ENCODE results near the gene GATA6. TPM values are rescaled to one million over a fixed set of nuclear protein-coding genes. Genes with fewer than 3 reads are reported as not detected.

Gene GATA6
- total and polyA plus RNA-seq, 10 of the 15 experiments (the other 5 are each of a cell fraction or from before 2014, with no cell fraction given) = 0.04 to 0.05 TPM; not detected in 8

DNA sequence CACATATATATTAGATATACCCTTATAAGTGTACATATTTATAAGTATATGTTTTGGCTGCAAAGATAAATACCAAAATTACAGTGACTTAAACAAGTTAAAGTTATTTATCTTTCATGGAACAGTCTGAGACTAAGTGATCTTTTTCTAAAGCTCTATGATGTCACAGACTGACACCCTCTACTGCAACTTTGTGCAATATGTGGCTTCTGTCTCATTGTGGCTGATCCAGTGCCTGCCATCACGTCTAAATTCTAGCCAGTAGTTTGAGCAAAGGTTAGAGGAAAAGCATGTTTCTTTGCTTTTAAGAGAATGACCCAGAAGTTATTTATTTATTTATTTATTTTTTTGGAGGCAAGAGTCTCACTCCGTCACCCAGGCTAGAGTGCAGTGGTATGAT, 13.8 kb upstream of the GATA6 start:
- FAIRE-seq (no peak), ATAC-seq (no peak), DNase-seq (ENCODE audit: low read depth, low spot score) (no peak)
- SMC1A ChIA-PET (ENCODE audit: uncharacterized antibody, unreplicated experiment) = interaction anchor here (0.6 kb wide), 1 partner anchor 401 kb away, joined by 3 read pairs; no protein-coding TSS in a partner anchor
- no peak overlapping the region for H3K27ac ChIP-seq (ENCODE audit: control insufficient read depth, insufficient read depth)
- H3K4me2 ChIP-seq (ENCODE audit: control insufficient read depth, insufficient read depth) = no peak overlapping the region
- peaks cover 0 to 2% of the 10 kb centered on the region in 2 experiments; a peak in 1 of 4 replicates for H3K27me3 ChIP-seq (replicated peaks in 1 of 2; ENCODE audit: control insufficient read depth in 2 of 2, insufficient read depth in 2 of 2, low read length in 1 of 2)
- no peak overlapping the region for H3K9ac ChIP-seq (ENCODE audit: control insufficient read depth, insufficient read depth, low read length)
- no peaks in the 10 kb centered on the region for H3K79me2 ChIP-seq (ENCODE audit: control insufficient read depth, insufficient read depth, low read length)
- in situ Hi-C loops (cut with MboI) = no loop called here
- POLR2A ChIA-PET = no interaction called here
- BruUV-seq (replicated peaks) = no TSS peak
- intact Hi-C loops (cut with micrococcal nuclease; ENCODE audit: unreplicated experiment) = no loop called here
- H3K36me3 ChIP-seq (ENCODE audit: control insufficient read depth in 2 of 2, insufficient read depth in 2 of 2, low read length in 1 of 2) = no peaks in the 10 kb centered on the region
- WGBS (ENCODE audit: insufficient coverage, insufficient replicate concordance, low lambda C conversion rate, missing lambda C conversion rate) = 19% methylated on average over 2 of the region's 2 CpGs
- H4K20me1 ChIP-seq (ENCODE audit: control insufficient read depth, insufficient read depth) = no peaks in the 10 kb centered on the region
- RAD21 ChIA-PET (ENCODE audit: unreplicated experiment) = no interaction called here
- CTCF ChIA-PET = no interaction called here
- H3K9me3 ChIP-seq (replicated peaks; ENCODE audit: control insufficient read depth, insufficient read depth, low read length) = no peaks in the 10 kb centered on the region; the same call in 2 of the 3 replicates
- no peaks in the 10 kb centered on the region for H3K4me1 ChIP-seq (ENCODE audit: control insufficient read depth, insufficient read depth, low read length)
- no peak overlapping the region for H2AFZ ChIP-seq (ENCODE audit: control insufficient read depth, low read depth, low read length)
- no peak overlapping the region for H3K4me3 ChIP-seq
- no peak for TF ChIP-seq SMAD5 (IDR thresholded peaks at IDR 0.05; ENCODE audit: low read depth)
- no peak for TF ChIP-seq NFXL1 (IDR thresholded peaks at IDR 0.05; ENCODE audit: borderline replicate concordance)
- TF ChIP-seq, protein P1, sequence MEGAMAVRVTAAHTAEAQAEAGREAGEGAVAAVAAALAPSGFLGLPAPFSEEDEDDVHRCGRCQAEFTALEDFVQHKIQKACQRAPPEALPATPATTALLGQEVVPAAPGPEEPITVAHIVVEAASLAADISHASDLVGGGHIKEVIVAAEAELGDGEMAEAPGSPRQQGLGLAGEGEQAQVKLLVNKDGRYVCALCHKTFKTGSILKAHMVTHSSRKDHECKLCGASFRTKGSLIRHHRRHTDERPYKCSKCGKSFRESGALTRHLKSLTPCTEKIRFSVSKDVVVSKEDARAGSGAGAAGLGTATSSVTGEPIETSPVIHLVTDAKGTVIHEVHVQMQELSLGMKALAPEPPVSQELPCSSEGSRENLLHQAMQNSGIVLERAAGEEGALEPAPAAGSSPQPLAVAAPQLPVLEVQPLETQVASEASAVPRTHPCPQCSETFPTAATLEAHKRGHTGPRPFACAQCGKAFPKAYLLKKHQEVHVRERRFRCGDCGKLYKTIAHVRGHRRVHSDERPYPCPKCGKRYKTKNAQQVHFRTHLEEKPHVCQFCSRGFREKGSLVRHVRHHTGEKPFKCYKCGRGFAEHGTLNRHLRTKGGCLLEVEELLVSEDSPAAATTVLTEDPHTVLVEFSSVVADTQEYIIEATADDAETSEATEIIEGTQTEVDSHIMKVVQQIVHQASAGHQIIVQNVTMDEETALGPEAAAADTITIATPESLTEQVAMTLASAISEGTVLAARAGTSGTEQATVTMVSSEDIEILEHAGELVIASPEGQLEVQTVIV (IDR thresholded peaks at IDR 0.05; ENCODE audit: borderline replicate concordance, partially characterized antibody) = no peak
- no peak for TF ChIP-seq SRF (IDR thresholded peaks at IDR 0.05; ENCODE audit: low read depth in 2 of 2, low read length in 2 of 2)
- no peak for TF ChIP-seq RELA (IDR thresholded peaks at IDR 0.05; ENCODE audit: borderline replicate concordance, partially characterized antibody)
- TF ChIP-seq NR2C1 (IDR thresholded peaks at IDR 0.05) = no peak
- TF ChIP-seq SUPT20H (IDR thresholded peaks at IDR 0.05; ENCODE audit: borderline replicate concordance, control insufficient read depth, low read depth, low read length) = no peak
- TF ChIP-seq, protein P2, sequence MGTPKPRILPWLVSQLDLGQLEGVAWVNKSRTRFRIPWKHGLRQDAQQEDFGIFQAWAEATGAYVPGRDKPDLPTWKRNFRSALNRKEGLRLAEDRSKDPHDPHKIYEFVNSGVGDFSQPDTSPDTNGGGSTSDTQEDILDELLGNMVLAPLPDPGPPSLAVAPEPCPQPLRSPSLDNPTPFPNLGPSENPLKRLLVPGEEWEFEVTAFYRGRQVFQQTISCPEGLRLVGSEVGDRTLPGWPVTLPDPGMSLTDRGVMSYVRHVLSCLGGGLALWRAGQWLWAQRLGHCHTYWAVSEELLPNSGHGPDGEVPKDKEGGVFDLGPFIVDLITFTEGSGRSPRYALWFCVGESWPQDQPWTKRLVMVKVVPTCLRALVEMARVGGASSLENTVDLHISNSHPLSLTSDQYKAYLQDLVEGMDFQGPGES (IDR thresholded peaks at IDR 0.05) = no peak
- TF ChIP-seq, protein P3, sequence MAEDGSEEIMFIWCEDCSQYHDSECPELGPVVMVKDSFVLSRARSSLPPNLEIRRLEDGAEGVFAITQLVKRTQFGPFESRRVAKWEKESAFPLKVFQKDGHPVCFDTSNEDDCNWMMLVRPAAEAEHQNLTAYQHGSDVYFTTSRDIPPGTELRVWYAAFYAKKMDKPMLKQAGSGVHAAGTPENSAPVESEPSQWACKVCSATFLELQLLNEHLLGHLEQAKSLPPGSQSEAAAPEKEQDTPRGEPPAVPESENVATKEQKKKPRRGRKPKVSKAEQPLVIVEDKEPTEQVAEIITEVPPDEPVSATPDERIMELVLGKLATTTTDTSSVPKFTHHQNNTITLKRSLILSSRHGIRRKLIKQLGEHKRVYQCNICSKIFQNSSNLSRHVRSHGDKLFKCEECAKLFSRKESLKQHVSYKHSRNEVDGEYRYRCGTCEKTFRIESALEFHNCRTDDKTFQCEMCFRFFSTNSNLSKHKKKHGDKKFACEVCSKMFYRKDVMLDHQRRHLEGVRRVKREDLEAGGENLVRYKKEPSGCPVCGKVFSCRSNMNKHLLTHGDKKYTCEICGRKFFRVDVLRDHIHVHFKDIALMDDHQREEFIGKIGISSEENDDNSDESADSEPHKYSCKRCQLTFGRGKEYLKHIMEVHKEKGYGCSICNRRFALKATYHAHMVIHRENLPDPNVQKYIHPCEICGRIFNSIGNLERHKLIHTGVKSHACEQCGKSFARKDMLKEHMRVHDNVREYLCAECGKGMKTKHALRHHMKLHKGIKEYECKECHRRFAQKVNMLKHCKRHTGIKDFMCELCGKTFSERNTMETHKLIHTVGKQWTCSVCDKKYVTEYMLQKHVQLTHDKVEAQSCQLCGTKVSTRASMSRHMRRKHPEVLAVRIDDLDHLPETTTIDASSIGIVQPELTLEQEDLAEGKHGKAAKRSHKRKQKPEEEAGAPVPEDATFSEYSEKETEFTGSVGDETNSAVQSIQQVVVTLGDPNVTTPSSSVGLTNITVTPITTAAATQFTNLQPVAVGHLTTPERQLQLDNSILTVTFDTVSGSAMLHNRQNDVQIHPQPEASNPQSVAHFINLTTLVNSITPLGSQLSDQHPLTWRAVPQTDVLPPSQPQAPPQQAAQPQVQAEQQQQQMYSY (CRISPR knock-in tag; IDR thresholded peaks at IDR 0.05) = no peak
- TF ChIP-seq RFX5 (IDR thresholded peaks at IDR 0.05; ENCODE audit: low read depth, low read length) = no peak
- TF ChIP-seq CEBPB (IDR thresholded peaks at IDR 0.05; ENCODE audit: borderline replicate concordance in 1 of 2, low read depth in 2 of 2, low read length in 2 of 2) = no peak
- no peak for TF ChIP-seq RAD51 (IDR thresholded peaks at IDR 0.05)

Measured in GM12878 (cell line).